Progenitor cell of endocrine pancreas (in vitro differentiated cells): Measurements from ENCODE around the gene ARMC5. TPM values are rescaled to one million over a fixed set of nuclear protein-coding genes. Genes with fewer than 3 reads are reported as not detected.

Experiments used
- DNase-seq: peaks from one replicate; pipeline ENCODE4 v3.0.0; 2021; ENCODE audit warnings: low spot score; ENCODE audit not compliant: unreplicated experiment
- H3K27ac Mint-ChIP-seq: 2 replicates; pipeline ENCODE4 v1.8.0; 2021; ENCODE audit warnings: mild to moderate bottlenecking, moderate library complexity, mixed read lengths
- H3K27me3 Mint-ChIP-seq: 2 replicates; pipeline ENCODE4 v1.8.0; 2021; ENCODE audit warnings: mixed read lengths
- H3K36me3 Mint-ChIP-seq: 2 replicates; pipeline ENCODE4 v1.8.0; 2022; ENCODE audit warnings: mixed read lengths; ENCODE audit not compliant: insufficient read depth
- H3K4me1 Mint-ChIP-seq: 2 replicates; pipeline ENCODE4 v1.8.0; 2021; ENCODE audit warnings: low read depth, mixed read lengths
- H3K4me3 Mint-ChIP-seq: 2 replicates; pipeline ENCODE4 v1.8.0; 2021; ENCODE audit warnings: low read depth, mild to moderate bottlenecking, moderate library complexity, mixed read lengths
- H3K9me3 Mint-ChIP-seq: 2 replicates; pipeline ENCODE4 v1.8.0; 2021; ENCODE audit warnings: low read depth, mixed read lengths
- CTCF ChIP-seq: fragments of 200-600 bp; sonication (generic); IDR thresholded peaks from one replicate; pipeline ENCODE4 v1.5.0; 2021; ENCODE audit warnings: antibody characterized with exemption, mild to moderate bottlenecking; ENCODE audit not compliant: unreplicated experiment
- total RNA-seq: library from RNA; stranded (reverse); gene quantifications from 2 replicates; pipeline ENCODE4 v1.2.1, GENCODE V29; 2021

The ARMC5 gene
- total RNA-seq, 1 donor from 2014 or later, result 14.8 TPM

DNA sequence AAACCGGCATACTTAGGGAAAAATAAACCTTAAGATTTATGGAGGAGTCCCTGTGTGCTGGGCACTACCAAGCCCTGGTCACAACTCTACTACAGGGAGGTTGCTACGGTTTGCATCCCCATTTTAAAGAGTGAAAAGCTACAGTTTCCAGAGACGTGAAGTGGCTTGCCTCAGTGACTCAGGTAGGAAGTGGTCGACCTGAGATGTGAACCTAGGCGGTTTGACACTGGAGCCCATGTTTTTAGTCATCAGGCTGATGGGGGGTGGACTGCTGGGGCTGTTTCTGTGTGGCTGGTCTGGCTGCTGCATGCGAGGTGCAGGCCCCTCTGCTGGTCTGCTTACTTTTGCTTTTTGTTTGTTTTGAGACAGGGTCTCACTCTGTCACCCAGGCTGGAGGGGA, 37.7 kb upstream of the ARMC5 start:
- no peaks in the 10 kb centered on the region for H3K36me3 Mint-ChIP-seq
- DNase-seq, result no peak
- H3K27me3 Mint-ChIP-seq, result peaks cover 48% of the 10 kb centered on the region
- H3K4me1 Mint-ChIP-seq, result no peaks in the 10 kb centered on the region
- H3K4me3 Mint-ChIP-seq, result no peak overlapping the region
- TF ChIP-seq CTCF, result no peak
- H3K9me3 Mint-ChIP-seq, result no peaks in the 10 kb centered on the region
- H3K27ac Mint-ChIP-seq, result no peak overlapping the region

GRCh38 chr16:31423241-31423640, 36.1 kb upstream of the ARMC5 start:
- DNase-seq, result no peak
- Mint-ChIP-seq H3K36me3 (no peaks in the 10 kb centered on the region), H3K9me3 (no peaks in the 10 kb centered on the region), H3K27ac (no peak overlapping the region), H3K27me3 (peaks cover 43% of the 10 kb centered on the region), H3K4me1 (no peaks in the 10 kb centered on the region), H3K4me3 (no peak overlapping the region)
- no peak for TF ChIP-seq CTCF

GRCh38 chr16:31423801-31424200, 35.5 kb upstream of the ARMC5 start:
- Mint-ChIP-seq H3K27me3 (peaks cover 45% of the 10 kb centered on the region), H3K9me3 (no peaks in the 10 kb centered on the region), H3K36me3 (no peaks in the 10 kb centered on the region), H3K4me3 (no peak overlapping the region), H3K4me1 (no peaks in the 10 kb centered on the region), H3K27ac (no peak overlapping the region)
- DNase-seq, result no peak
- no peak for TF ChIP-seq CTCF

DNA sequence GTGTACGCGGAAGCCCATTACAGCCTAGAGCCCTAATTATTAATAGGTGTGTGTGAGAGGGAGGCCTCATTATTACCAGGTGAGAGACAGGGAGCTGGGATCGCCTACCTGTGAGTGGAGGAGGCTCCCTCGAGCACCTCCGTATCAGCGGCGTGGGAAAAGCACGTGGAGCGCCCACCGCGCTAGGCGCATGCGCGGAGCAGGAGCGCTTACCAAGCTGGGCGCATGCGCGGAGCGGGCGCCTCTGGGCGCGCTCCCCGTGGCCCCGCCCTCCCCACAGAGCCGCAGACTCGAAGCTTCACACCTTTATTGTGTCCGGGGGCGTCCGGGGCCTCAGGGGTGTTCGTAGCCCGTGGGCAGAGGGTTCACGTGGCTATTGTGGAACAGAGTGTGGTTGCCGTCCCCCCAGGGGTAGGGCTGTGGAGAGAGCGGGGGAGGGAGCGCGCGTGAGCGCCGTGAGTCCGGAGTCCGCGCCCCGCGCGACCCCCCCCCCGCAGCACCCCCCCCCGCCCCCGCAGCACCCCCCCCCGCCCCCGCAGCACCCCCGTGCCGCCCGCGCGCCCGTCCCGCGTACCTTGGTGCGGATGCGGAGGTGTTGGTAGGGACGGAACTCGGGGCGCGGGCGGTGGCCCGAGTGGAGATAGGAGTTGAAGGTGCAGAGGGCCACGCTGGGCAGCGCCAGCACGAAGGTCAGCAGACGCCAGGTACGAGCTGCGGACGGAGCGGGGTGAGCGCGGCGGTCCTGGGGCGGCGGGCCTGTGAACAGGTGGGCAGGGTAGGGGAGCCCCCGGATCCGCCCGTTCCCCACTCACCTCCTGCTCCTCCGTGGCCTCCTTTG, 31.6 kb upstream of the ARMC5 start:
- peaks cover 44% of the 10 kb centered on the region for H3K27me3 Mint-ChIP-seq
- no peak for TF ChIP-seq CTCF
- no peak overlapping the region for H3K4me3 Mint-ChIP-seq
- no peak for DNase-seq
- no peak overlapping the region for H3K27ac Mint-ChIP-seq
- no peaks in the 10 kb centered on the region for H3K9me3 Mint-ChIP-seq
- no peaks in the 10 kb centered on the region for H3K4me1 Mint-ChIP-seq
- H3K36me3 Mint-ChIP-seq, result no peaks in the 10 kb centered on the region

DNA sequence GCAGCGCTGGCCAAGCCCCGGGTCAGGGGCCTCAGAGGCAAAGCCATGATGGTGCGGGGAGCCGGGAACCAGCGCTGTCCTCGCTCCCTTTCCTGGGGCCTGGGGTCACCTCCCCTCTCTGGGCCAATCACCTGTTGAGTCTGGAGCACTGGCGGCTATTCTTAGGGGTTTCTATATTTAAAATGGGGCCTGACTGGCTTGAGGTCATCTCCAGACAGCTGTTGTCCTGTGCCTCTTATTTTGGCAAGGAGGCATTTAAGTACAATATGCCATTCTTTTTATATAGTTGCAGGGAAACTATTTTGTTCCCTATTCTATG, 31.1 kb upstream of the ARMC5 start, which contains the start of gene COX6A2:
COX6A2 (minus strand) TSS at position 82 of the 319 bp plus-strand sequence; CDS start at position 47, 35 bp downstream.
- H3K27ac Mint-ChIP-seq, result no peak within 1 kb of the TSS
- no peaks in the 10 kb centered on the region for H3K36me3 Mint-ChIP-seq
- no peak within 1 kb of the TSS for H3K4me3 Mint-ChIP-seq
- no peaks in the 10 kb centered on the region for H3K9me3 Mint-ChIP-seq
- TF ChIP-seq CTCF, result no peak
- H3K27me3 Mint-ChIP-seq, result peaks cover 40% of the 10 kb centered on the region
- H3K4me1 Mint-ChIP-seq, result no peaks in the 10 kb centered on the region
- no peak for DNase-seq
